HepG2 (cell line): ENCODE results near the gene HSCB. TPM values are rescaled to one million over a fixed set of nuclear protein-coding genes. Genes with fewer than 3 reads are reported as not detected.

Experiments used
- CREB1 ChIP-seq, 2 experiments: fragments of 450-650 bp in 1 of 2; IDR thresholded peaks; 2 replicates each; pipeline ENCODE4 v1.6.1; 2016 to 2017; ENCODE audit warnings: control low read depth in 1 of 2, mild to moderate bottlenecking in 1 of 2, missing compliant biosample characterization in 1 of 2, missing genetic modification characterization in 1 of 2
- EP300 ChIP-seq, 3 experiments: sonication (generic) in 1 of 3; formaldehyde crosslinking in 1 of 3; IDR thresholded peaks; 2 replicates each; pipeline versions ENCODE4 v1.5.1 to v1.6.1; 2011 to 2020; ENCODE audit warnings: low read depth in 2 of 3, low read length in 2 of 3, borderline replicate concordance in 1 of 3, improper control_type of control experiment in 1 of 3, mild to moderate bottlenecking in 1 of 3, missing genetic modification reagents in 1 of 3, moderate library complexity in 1 of 3
- FOXO1 ChIP-seq: sonication (generic); formaldehyde crosslinking; IDR thresholded peaks from 2 replicates; pipeline ENCODE4 v1.4.0; 2020; ENCODE audit warnings: missing genetic modification reagents
- IKZF4 ChIP-seq: sonication (generic); formaldehyde crosslinking; IDR thresholded peaks from 2 replicates; pipeline ENCODE4 v1.5.1; 2020; ENCODE audit warnings: borderline replicate concordance, mild to moderate bottlenecking, low read depth, missing genetic modification reagents; ENCODE audit errors: not compliant biosample characterization
- KAT7 ChIP-seq: IDR thresholded peaks from 2 replicates; pipeline ENCODE4 v1.6.1; 2018; ENCODE audit warnings: borderline replicate concordance, missing compliant biosample characterization
- MIXL1 ChIP-seq: IDR thresholded peaks from 2 replicates; pipeline ENCODE4 v1.6.1; 2016
- NR1H2 ChIP-seq: sonication (generic); formaldehyde crosslinking; IDR thresholded peaks from 2 replicates; pipeline ENCODE4 v1.8.1; 2022; ENCODE audit warnings: low read depth, missing genetic modification reagents, borderline replicate concordance
- PRDM10 ChIP-seq: sonication (generic); formaldehyde crosslinking; IDR thresholded peaks from 2 replicates; pipeline ENCODE4 v1.4.0; 2020; ENCODE audit warnings: low read depth, missing genetic modification reagents
- RBFOX2 ChIP-seq: fragments of 200-400 bp; formaldehyde crosslinking; IDR thresholded peaks from 2 replicates; pipeline ENCODE4 v1.6.1; 2017; ENCODE audit warnings: low read depth, mild to moderate bottlenecking, low read length
- RBM22 ChIP-seq: fragments of 200-400 bp; formaldehyde crosslinking; optimal IDR thresholded peaks from 2 replicates; pipeline ENCODE3; 2017; ENCODE audit warnings: mild to moderate bottlenecking, low read length, moderate library complexity
- SNAPC5 ChIP-seq: sonication (generic); formaldehyde crosslinking; IDR thresholded peaks from 2 replicates; pipeline ENCODE4 v1.8.1; 2023; ENCODE audit warnings: mild to moderate bottlenecking, missing genetic modification reagents, borderline replicate concordance
- ZNF740 ChIP-seq: sonication (generic); formaldehyde crosslinking; IDR thresholded peaks from 2 replicates; pipeline ENCODE4 v1.4.0; 2020; ENCODE audit warnings: missing genetic modification reagents
- ZNF766 ChIP-seq: sonication (generic); formaldehyde crosslinking; IDR thresholded peaks from 2 replicates; pipeline ENCODE4 v1.5.0; 2020; ENCODE audit warnings: missing genetic modification reagents, borderline replicate concordance
- ZNF850 ChIP-seq: sonication (generic); formaldehyde crosslinking; conservative IDR thresholded peaks from 2 replicates; pipeline ENCODE4 v1.9.0; 2021; ENCODE audit warnings: mild to moderate bottlenecking, missing genetic modification reagents
- ZSCAN30 ChIP-seq: sonication (generic); formaldehyde crosslinking; IDR thresholded peaks from 2 replicates; pipeline ENCODE4 v1.5.0; 2020; ENCODE audit warnings: mild to moderate bottlenecking, missing genetic modification reagents
- polyA plus RNA-seq, 8 experiments: library from polyadenylated mRNA; depleted of rRNA in 3 of 8; stranded (reverse) in 7 of 8; unstranded in 1 of 8; fragments of >200 nt; fragmentation: Illumina TruSeq in 4 of 8; extraction: Trizol in 4 of 8; gene quantifications; 2 replicates each; pipeline versions ENCODE4 v1.2.1 to v1.2.3, GENCODE V29; 2011 to 2016; ENCODE audit warnings: low read depth in 4 of 8, missing spikeins in 1 of 8, mixed read lengths in 1 of 8; ENCODE audit not compliant: insufficient read depth in 1 of 8
- total RNA-seq, 5 experiments: library from RNA; depleted of rRNA; stranded (reverse); fragments of >200 nt; fragmentation: Illumina TruSeq; extraction: Trizol; gene quantifications; 2 replicates each; pipeline ENCODE4 v1.2.3, GENCODE V29; 2016; ENCODE audit warnings: low read depth in 1 of 5

The HSCB gene
- total and polyA plus RNA-seq, 2 of the 13 experiments (the other 11 are each of a cell fraction or from before 2014, with no cell fraction given): 15.4 to 20.9 TPM

- TF ChIP-seq CREB1 (IDR thresholded peaks at IDR 0.05) (no peak), CREB1 (CRISPR knock-in tag; IDR thresholded peaks at IDR 0.05) (no peak), KAT7 (CRISPR knock-in tag) (no peak), ZSCAN30 (peak; percentile 63; the same call in 1 of the 2 replicates), FOXO1 (no peak), PRDM10 (CRISPR knock-in tag) (no peak), RBM22 (peak; percentile 99), EP300 (IDR thresholded peaks at IDR 0.05; ENCODE audit: low read depth in 2 of 2, low read length in 2 of 2) (no peak), EP300 (CRISPR knock-in tag; IDR thresholded peaks at IDR 0.05; ENCODE audit: borderline replicate concordance) (no peak), IKZF4 (no peak), NR1H2 (CRISPR knock-in tag) (no peak), ZNF740 (CRISPR knock-in tag) (no peak), ZNF766 (no peak), RBFOX2 (peak; percentile 55; the same call in 1 of the 2 replicates), SNAPC5 (CRISPR knock-in tag) (no peak), ZNF850 (CRISPR knock-in tag) (no peak), MIXL1 (CRISPR knock-in tag) (0 out of 2 replicates have a peak, but pooled peaks have one; percentile 8)
Observed at GRCh38 chr22:28792491-28793383, 50.9 kb downstream of the HSCB start (continued).
